RCC 7860 (cell line): ENCODE measurements around the gene SSBP4.

Experiments
- DNase-seq: peaks from one replicate; pipeline ENCODE4 v3.0.0-alpha.2; 2015; ENCODE audit warnings: low spot score
- FAIRE-seq: peaks from 2 replicates; lab custom pipeline; 2012; peaks lifted over from hg19 to GRCh38; lab: Jason Lieb, UNC

Gene SSBP4

DNA sequence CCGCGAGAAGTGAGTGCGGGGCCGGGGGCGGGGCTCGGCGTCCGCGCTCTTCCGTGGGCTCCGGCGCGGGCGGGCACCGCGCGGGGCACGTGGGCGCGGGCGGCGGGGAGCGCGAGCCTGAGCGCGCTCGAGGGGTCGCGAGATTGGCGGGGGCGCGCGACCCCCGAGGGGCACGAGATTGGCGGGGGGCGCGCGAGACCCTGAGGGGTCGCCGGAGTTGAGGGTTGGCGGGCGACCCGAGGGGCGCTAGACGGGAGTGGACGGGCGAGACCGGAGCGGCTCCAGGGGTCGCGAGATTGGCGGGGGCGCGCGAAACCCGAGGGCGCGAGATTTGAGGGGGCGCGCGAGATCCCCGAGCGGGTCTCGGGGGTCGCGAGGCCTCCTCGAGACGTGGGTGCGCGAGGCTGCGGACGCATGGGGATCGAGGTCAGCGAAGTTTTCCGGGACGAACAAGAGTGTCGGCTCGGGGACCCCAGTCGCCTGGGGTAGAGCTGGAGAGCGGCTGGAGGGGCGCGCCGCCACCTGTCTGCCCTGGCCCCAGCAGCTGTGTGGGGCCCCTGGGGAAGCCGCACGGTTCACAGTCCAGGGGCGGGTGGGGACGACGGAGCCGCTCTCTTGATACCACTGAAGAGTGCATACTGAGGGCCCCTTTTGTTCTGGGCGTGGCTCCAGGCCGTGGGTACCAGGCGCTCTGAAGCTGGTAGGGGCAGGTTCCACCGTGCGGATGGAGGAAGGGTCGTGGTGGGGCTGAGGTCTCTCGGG is 682 bp downstream of the SSBP4 start:
- FAIRE-seq (no peak), DNase-seq (no peak)

DNA sequence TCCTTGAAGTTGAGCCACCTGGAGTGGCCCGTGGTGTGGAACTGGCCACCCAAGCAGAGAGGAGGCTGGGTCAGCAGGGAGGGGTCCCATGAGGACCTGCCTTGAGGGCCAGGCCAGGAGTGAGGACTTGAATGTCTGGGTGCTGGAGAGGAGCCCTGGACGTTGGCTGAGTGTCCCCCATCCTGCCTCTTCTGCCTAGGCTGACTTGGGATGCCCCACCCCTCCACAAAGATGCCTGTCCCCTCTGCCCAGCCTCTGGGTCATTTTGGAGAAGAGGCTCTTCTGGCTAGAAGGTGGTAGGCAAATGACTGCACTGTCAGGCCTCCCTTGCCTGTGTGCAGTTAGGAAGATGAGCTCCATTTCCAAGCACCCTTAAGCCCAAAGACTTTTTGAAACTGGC is 1.7 kb downstream of the SSBP4 start:
- FAIRE-seq (no peak), DNase-seq (no peak)

- FAIRE-seq (no peak), DNase-seq (no peak)
Measured at GRCh38 chr19:18421371-18421959, 2.3 kb downstream of the SSBP4 start.

DNA sequence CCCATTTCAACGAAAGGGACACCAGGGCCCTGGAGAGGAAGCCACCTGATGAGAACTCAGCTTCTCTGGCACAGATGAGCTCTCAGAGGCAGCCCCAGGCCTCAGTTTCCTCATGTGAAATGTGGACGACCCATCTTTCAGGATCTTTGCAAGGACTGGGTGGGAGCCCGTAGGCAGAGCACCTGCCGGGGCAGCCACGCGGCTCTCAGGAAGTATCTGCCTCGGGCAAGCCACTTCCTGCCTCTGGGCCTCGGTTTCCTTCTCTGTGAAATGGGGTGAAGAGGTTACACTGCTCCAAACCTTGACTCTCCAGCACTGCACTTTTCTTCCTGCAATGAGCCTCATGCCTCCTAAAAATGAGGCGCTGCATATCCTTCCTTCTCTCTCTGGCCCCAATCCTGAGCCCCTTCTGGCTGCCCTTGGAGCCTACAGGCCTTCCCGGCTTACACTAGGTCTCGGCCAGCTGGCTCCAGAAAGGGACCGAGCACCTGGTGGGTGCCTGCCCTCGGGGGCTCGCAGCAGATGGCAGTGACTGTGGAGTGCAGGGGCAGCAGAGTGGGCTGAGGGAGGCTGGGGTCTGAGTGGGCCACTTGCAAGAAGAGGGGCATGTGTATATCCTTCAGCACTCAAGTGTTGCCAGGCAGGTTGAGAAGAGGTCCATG is 3.5 kb downstream of the SSBP4 start:
- no peak for FAIRE-seq

DNA sequence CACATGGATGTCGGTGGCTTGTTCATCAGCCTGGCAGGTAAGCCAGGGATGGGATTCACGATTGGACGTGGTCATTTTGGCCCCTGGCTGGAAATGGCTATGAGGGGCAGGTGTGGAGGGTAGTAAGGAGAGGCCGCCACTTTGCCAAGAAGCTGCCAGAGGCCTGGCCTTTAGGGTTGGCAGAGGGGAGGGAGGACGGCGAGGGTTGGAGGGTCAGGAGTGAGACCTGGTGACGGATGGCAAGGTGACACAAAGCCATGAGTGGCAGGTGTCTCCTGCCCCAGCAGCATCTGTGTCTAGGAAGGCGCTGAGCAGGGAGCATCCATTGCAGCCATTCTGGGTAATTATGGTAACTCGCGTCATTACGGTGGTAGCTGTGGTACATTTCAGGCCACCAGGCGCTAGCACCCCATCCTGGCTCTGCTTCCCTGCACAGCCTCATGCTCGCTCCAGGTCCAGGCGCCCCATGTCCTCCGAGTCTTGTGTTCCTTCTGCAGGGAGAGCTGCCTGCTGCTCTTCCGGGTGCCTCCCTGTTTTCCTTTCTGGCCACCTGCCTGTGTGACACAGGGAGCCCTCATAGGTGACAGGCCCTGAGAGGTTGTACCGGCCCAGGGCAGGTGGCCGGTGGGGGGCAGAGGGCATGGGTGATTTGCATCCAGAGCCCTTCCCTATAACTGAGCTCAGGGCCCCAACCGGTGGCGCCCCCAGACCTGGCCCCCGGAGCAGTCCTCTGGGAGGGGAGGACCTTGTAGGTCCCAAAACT is 4.2 kb downstream of the SSBP4 start:
- FAIRE-seq (no peak), DNase-seq (no peak)

More for the DNA sequence above, 3.5 kb downstream of the SSBP4 start:
- no peak for DNase-seq

DNA sequence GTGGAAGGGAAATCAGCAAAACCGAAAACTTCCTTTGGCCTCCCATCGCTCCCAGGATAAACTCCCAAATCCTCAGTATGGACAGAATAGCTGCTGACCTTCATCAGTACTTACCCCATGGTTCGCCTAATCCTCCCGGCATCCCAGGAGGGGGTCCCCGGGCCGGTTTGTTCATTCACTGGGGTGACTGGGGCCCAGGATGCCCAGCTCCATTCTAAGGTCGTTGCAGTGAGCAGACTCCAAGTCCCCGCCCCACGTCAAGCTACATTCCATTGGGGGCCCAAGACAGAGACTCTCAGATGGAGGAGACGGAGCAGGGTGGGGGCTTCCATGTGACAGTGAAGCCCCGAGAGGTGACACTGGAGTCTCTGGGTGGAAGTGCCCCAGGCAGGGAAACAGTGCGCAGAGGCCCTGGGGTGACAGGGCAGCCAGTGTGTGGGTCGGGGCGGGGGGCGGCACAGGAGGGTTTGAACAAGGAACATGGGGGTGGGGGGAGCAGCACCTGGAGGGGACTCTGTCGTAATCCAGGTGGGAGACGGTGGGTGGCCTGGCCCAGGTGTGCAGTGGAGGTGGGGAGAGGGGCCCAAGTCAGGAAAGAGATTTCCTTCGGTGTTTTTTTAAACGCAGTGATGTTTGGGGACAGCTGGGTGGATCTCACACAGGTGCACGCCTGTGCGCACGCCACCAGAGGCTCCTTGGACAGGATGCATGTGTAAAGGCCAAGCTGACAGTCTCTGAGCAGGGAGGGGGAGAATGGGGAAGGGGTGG is 5.1 kb downstream of the SSBP4 start:
- no peak for FAIRE-seq
- no peak for DNase-seq

DNA sequence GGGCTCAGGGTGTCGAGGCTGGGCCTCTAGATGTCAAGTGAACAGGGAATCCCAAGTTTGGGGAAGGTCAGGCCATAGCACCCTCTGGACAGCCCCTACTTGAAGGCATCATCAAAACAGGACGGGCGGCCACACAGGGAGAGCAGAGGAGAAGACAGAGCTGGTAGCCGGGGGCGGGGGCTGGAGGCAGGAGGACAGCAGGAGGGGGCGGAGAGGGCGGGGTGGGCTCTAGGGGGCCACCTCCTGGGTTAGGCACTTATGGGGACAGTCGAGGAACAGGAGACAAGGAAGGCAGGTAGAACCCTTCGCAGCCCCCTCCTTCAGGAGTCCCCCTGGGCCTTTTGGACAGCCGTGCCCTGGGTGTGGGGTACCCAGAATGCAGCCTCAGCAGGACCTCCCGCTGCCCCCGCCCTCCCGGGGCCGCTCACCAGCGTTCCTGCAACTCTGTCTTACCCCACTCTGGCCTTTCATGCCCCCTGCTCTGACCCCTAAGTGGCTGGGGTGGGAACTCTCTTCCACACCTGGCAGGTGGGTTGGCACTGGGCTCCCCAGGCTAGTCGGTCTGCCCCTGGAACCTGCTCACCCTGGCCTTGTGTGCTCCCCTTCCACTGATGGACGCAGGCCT is 5.8 kb downstream of the SSBP4 start:
- no peak for DNase-seq
- no peak for FAIRE-seq

DNA sequence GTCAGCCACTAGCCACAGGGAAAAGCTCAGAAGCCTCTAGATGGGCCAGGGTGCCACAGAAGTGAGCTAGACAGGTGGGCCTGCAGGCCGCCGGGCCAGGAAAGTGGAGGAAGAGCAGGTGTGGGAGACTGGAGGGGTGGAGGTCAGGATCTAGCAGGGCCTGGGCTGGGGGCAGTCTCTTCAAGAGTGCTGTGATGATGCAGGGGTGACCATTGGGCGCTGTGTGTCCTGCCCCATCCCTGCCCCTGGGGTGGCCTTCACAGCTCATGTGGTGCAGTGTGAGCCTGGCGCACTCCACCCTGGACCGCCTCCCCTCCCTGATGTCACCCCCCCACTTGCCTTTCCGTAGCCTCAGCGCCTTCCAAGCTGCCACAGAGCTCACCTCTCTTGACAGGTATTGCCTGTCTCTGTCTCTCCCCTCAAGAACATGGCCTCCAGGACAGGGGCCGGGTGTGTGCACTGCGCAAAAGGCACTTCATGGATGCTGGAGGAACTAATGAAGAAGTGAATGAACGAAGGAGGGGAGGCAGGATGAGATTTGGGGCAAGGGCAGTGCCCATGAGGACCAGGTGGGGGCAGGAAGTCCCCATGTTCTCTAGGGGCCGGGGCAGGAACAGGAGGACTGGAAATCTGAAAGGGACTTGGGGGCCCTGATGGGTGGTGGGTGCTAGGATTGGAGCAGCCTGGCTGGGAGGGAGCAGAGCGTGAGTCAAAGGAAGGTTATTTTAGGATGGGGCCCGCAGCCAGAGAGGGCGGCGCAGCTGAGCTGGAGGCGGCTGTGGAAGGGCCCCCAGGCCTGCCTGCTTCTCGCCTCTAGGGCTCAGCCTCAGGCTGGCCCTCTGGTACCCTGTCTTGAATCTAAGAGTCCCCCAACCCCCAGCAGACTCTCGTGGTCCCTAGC is 6.6 kb downstream of the SSBP4 start:
- FAIRE-seq (no peak), DNase-seq (no peak)

GRCh38 chr19:18426416-18426767 is 7.2 kb downstream of the SSBP4 start:
- DNase-seq: no peak
- no peak for FAIRE-seq

- FAIRE-seq: no peak
- DNase-seq: no peak
Measured at GRCh38 chr19:18427080-18427742, 8.0 kb downstream of the SSBP4 start.

DNA sequence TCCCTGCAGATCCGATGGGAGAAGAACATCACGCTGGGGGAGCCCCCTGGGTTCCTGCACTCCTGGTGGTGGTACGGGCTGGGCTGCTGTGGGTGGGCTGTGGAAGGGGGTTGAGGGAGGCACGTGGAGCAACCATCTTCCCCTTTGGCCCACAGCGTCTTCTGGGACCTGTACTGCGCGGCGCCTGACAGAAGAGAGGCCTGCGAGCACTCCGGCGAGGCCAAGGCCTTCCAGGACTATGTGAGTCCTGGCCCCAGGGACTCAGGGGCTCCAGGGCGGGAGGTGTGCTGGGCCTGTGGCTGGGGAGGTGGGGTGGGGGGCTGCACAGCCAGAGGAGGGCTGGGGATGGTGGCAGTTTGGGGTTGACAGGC is 8.5 kb downstream of the SSBP4 start:
- FAIRE-seq: no peak
- DNase-seq: no peak

DNA sequence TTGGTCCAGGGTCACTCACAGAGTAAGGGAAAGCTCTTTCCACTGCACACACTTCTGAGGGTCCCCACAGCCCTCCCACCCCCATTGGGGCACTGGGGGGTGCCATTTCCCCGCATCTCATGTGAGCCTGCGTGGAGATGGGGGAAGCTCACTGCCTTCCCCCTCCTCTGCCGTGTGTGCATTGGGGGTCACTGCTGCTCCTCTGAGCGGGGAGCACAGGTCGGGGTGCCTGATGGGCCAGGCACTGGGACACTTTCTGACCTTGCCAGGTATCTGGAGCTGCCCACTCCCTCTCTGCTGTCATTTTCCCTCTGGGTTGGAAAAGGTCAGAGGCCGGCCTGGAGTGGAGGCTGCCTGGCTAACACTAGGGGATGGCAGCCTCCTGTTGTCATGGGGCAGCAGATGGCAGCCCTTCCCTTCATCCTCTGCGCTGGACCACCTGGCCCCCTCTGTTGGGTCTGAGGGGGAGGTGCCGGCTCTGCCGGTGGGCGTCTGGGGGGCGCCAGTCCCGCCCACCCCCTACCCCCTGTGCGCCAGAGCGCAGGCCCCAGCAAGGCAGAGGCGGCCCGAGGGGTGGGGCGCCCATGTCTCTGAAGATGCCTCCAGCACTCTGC is 9.1 kb downstream of the SSBP4 start:
- FAIRE-seq: no peak
- no peak for DNase-seq

GRCh38 chr19:18428787-18429674 is 9.8 kb downstream of the SSBP4 start:
- DNase-seq (no peak), FAIRE-seq (no peak)

DNA sequence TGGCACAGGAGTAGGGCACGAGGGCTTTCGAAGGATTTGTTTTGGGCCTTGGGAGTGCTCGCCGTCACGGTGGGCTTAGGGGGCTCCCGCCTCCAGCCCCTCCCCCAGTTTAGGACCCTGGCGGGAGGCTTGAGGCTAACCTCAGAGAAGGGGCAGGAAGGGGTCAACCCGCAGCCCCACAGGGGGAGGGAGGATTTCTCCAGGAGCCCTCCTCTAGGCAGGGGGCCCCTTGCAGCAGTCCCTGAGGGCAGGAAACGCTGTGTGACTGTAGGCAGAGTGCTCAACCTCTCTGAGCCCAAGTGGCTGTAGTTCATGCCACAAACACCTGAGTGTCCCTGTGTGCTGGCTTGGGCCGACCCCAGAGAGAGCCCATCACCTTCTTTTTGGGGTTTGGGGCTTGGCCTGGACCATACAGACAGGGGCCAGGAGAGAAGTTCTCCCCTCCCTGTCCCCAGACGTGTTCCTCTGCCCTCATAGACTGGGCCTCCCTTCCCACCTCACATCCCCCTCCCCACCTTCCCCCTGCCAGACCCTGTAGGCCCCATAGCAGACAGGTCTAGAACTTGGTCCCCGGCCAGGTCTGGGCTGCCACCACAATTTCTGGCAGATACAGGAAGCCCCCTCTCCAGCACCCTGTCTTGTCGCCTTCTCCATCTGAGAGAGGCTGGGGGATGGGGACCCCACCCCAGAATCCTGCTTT is 10.7 kb downstream of the SSBP4 start:
- DNase-seq (no peak), FAIRE-seq (no peak)

DNA sequence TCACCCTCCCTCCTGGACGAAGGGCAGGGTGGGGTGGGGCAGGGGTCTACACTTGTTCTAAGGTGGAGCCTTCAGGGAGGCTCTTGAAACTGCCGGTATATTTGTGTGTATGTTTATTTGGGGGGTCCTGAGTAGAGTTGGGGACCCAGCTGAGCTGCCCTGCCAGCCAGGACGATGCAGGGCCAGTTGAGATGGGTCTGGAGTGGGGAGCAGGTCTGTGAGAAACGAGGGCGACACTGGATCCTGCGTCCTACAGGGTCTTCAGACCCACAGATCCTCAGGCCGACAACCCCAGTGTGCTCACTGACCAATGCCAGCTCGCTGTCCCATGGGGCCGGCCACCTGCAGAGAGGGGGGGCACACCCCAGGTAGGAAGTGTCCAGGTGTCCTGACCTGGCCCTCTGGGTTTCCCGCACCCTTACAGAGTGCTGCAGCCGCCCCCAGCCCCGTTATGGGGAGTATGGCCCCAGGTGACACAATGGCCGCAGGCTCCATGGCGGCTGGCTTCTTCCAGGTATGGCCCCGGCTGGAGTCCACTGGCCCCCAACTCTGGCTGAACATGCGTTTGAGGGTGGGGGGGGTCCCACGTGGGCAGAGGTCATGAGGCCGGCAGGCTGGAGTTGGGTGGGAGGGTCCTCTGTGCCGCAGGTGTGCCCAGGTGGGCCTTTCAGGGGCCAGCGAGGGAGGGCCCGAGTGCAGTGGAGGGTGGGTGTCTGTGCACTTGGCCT is 11.4 kb downstream of the SSBP4 start:
- DNase-seq (no peak), FAIRE-seq (no peak)
